RWPE2 (cell line): Measurements from ENCODE around the gene LRP8.

Experiments used
- ATAC-seq: fragments of 200-7000 bp; cut with Tn5 transposase; 3 replicates; pipeline ENCODE4 v1.9.1; 2021; ENCODE audit warnings: low read depth
- DNase-seq: peaks from one replicate; pipeline ENCODE4 v3.0.0-alpha.2; 2020; ENCODE audit warnings: low spot score
- H3K27ac ChIP-seq: fragments of 450-650 bp; 2 replicates; pipeline ENCODE4 v1.5.1; 2017; ENCODE audit warnings: mild to moderate bottlenecking; ENCODE audit not compliant: poor library complexity, severe bottlenecking
- H3K27me3 ChIP-seq: fragments of 250-450 bp; sonication (Bioruptor Pico); 2 replicates; pipeline ENCODE4 v1.5.1; 2021; ENCODE audit warnings: mild to moderate bottlenecking, moderate library complexity; ENCODE audit not compliant: insufficient read depth, poor library complexity, severe bottlenecking
- H3K36me3 ChIP-seq: fragments of 250-450 bp; sonication (Bioruptor Pico); 2 replicates; pipeline ENCODE4 v1.5.1; 2020; ENCODE audit warnings: low read depth, mild to moderate bottlenecking, moderate library complexity
- H3K4me1 ChIP-seq: fragments of 250-450 bp; sonication (Bioruptor Pico); 2 replicates; pipeline ENCODE4 v1.5.1; 2021; ENCODE audit warnings: mild to moderate bottlenecking, moderate library complexity; ENCODE audit not compliant: insufficient read depth, poor library complexity, severe bottlenecking
- H3K4me3 ChIP-seq: fragments of 250-450 bp; sonication (Bioruptor Pico); 2 replicates; pipeline ENCODE4 v1.5.1; 2021; ENCODE audit warnings: mild to moderate bottlenecking, moderate library complexity; ENCODE audit not compliant: severe bottlenecking
- H3K9me3 ChIP-seq: fragments of 250-450 bp; sonication (Bioruptor Pico); 2 replicates; pipeline ENCODE4 v1.5.1; 2021; ENCODE audit warnings: mild to moderate bottlenecking, moderate library complexity; ENCODE audit not compliant: severe bottlenecking
- TF ChIP-seq, protein P1 (sequence below): fragments of 450-650 bp; IDR thresholded peaks from one replicate; pipeline ENCODE4 v1.5.1; 2017; ENCODE audit warnings: mild to moderate bottlenecking, moderate library complexity; ENCODE audit not compliant: poor library complexity, severe bottlenecking

LRP8 gene

GRCh38 chr1:53266038-53266437 lies 61.8 kb downstream of the LRP8 start:
- ATAC-seq (peak; percentile 43), DNase-seq (no peak)
- TF ChIP-seq, protein P1, sequence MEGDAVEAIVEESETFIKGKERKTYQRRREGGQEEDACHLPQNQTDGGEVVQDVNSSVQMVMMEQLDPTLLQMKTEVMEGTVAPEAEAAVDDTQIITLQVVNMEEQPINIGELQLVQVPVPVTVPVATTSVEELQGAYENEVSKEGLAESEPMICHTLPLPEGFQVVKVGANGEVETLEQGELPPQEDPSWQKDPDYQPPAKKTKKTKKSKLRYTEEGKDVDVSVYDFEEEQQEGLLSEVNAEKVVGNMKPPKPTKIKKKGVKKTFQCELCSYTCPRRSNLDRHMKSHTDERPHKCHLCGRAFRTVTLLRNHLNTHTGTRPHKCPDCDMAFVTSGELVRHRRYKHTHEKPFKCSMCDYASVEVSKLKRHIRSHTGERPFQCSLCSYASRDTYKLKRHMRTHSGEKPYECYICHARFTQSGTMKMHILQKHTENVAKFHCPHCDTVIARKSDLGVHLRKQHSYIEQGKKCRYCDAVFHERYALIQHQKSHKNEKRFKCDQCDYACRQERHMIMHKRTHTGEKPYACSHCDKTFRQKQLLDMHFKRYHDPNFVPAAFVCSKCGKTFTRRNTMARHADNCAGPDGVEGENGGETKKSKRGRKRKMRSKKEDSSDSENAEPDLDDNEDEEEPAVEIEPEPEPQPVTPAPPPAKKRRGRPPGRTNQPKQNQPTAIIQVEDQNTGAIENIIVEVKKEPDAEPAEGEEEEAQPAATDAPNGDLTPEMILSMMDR: peak; percentile 44
- H3K4me1 ChIP-seq: no peaks in the 10 kb centered on the region
- no peaks in the 10 kb centered on the region for H3K27me3 ChIP-seq
- H3K36me3 ChIP-seq: peaks cover 79% of the 10 kb centered on the region
- no peak overlapping the region for H3K4me3 ChIP-seq
- H3K9me3 ChIP-seq: no peaks in the 10 kb centered on the region
- no peak overlapping the region for H3K27ac ChIP-seq

DNA sequence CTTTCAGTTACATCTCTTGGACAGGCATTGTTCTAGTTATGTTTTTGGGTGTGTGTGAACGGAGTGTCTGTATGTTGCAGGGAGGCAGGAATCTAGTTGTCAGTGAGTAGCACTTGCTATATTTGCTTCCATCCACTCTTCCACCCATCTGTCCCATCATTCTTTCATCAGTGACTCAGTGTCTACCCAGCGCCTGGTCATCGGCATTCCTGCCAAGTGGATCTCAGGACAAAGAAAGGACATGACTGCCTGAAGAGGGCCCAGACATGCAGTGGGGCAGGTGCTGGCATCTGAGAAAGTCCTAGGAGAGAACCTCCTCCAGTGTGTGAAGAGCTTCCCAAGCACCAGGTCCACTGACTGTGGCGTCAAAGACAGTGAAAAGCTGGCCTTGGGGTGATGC lies 62.3 kb downstream of the LRP8 start:
- TF ChIP-seq, protein P1: no peak
- no peaks in the 10 kb centered on the region for H3K9me3 ChIP-seq
- H3K27ac ChIP-seq: no peak overlapping the region
- ATAC-seq (no peak), DNase-seq (no peak)
- H3K4me3 ChIP-seq: no peak overlapping the region
- no peaks in the 10 kb centered on the region for H3K4me1 ChIP-seq
- no peaks in the 10 kb centered on the region for H3K27me3 ChIP-seq
- H3K36me3 ChIP-seq: peaks cover 79% of the 10 kb centered on the region

- no peaks in the 10 kb centered on the region for H3K4me1 ChIP-seq
- peaks cover 84% of the 10 kb centered on the region for H3K36me3 ChIP-seq
- no peaks in the 10 kb centered on the region for H3K27me3 ChIP-seq
- H3K9me3 ChIP-seq: no peaks in the 10 kb centered on the region
- DNase-seq (no peak), ATAC-seq (no peak)
- no peak overlapping the region for H3K4me3 ChIP-seq
- TF ChIP-seq, protein P1: no peak
- no peak overlapping the region for H3K27ac ChIP-seq
Observed at GRCh38 chr1:53264048-53264447, 63.8 kb downstream of the LRP8 start.

- no peak overlapping the region for H3K4me3 ChIP-seq
- ATAC-seq: no peak
- no peaks in the 10 kb centered on the region for H3K27me3 ChIP-seq
- H3K36me3 ChIP-seq: peaks cover 91% of the 10 kb centered on the region
- DNase-seq: no peak
- H3K27ac ChIP-seq: no peak overlapping the region
- H3K4me1 ChIP-seq: no peaks in the 10 kb centered on the region
- H3K9me3 ChIP-seq: no peaks in the 10 kb centered on the region
- TF ChIP-seq, protein P1: no peak
Observed at GRCh38 chr1:53262000-53262399, 65.9 kb downstream of the LRP8 start.

- Histone ChIP-seq H3K4me3 (no peak overlapping the region), H3K9me3 (no peaks in the 10 kb centered on the region), H3K36me3 (peaks cover 90% of the 10 kb centered on the region), H3K4me1 (no peaks in the 10 kb centered on the region), H3K27me3 (no peaks in the 10 kb centered on the region), H3K27ac (no peak overlapping the region)
- TF ChIP-seq, protein P1: no peak
- DNase-seq: no peak
- ATAC-seq: no peak
Observed at GRCh38 chr1:53260631-53261247, 67.1 kb downstream of the LRP8 start.
